ES-I3 (cell line): ENCODE data around the gene PNLIP.

Experiments
- H3K36me3 ChIP-seq: 2 replicates; pipeline ENCODE4 v1.6.1; 2013; ENCODE audit warnings: mild to moderate bottlenecking, low read length, control low read depth, moderate library complexity; ENCODE audit not compliant: insufficient read depth
- H3K4me1 ChIP-seq: 2 replicates; pipeline ENCODE4 v1.6.1; 2013; ENCODE audit warnings: mild to moderate bottlenecking, control low read depth, low read length; ENCODE audit not compliant: insufficient read depth
- H3K9ac ChIP-seq: 2 replicates; pipeline ENCODE4 v1.6.1; 2013; ENCODE audit warnings: low read depth, mild to moderate bottlenecking, low read length, moderate library complexity
- H3K9me3 ChIP-seq: 2 replicates; pipeline ENCODE4 v1.6.1; 2013; ENCODE audit warnings: mild to moderate bottlenecking, low read length, moderate library complexity; ENCODE audit not compliant: control insufficient read depth, insufficient read depth

Gene PNLIP

GRCh38 chr10:116545756-116546155 lies at the start of gene PNLIP:
Gene PNLIP (plus strand): TSS chr10:116545931. CDS start chr10:116546093, 162 bp downstream.
- H3K9me3 ChIP-seq = no peaks in the 10 kb centered on the region
- H3K4me1 ChIP-seq = peaks cover 9% of the 10 kb centered on the region
- no peaks in the 10 kb centered on the region for H3K36me3 ChIP-seq
- H3K9ac ChIP-seq = no peak within 1 kb of the TSS

GRCh38 chr10:116504786-116505185 lies 40.9 kb upstream of the PNLIP start:
- no peaks in the 10 kb centered on the region for H3K36me3 ChIP-seq
- no peaks in the 10 kb centered on the region for H3K9me3 ChIP-seq
- H3K9ac ChIP-seq = no peak overlapping the region
- no peaks in the 10 kb centered on the region for H3K4me1 ChIP-seq

- Histone ChIP-seq H3K9ac (no peak overlapping the region), H3K9me3 (no peaks in the 10 kb centered on the region), H3K36me3 (no peaks in the 10 kb centered on the region), H3K4me1 (no peaks in the 10 kb centered on the region)
Observed at GRCh38 chr10:116510565-116510964, 35.2 kb upstream of the PNLIP start.

GRCh38 chr10:116511365-116511764 lies 34.4 kb upstream of the PNLIP start:
- Histone ChIP-seq H3K9ac (no peak overlapping the region), H3K36me3 (no peaks in the 10 kb centered on the region), H3K9me3 (no peaks in the 10 kb centered on the region), H3K4me1 (no peaks in the 10 kb centered on the region)

GRCh38 chr10:116521424-116522290 lies 24.1 kb upstream of the PNLIP start:
- H3K9ac ChIP-seq = no peak overlapping the region
- H3K36me3 ChIP-seq = no peaks in the 10 kb centered on the region
- no peaks in the 10 kb centered on the region for H3K4me1 ChIP-seq
- no peaks in the 10 kb centered on the region for H3K9me3 ChIP-seq

GRCh38 chr10:116522803-116523381 lies 22.8 kb upstream of the PNLIP start:
- no peaks in the 10 kb centered on the region for H3K9me3 ChIP-seq
- no peaks in the 10 kb centered on the region for H3K4me1 ChIP-seq
- no peak overlapping the region for H3K9ac ChIP-seq

GRCh38 chr10:116524736-116525135 lies 21.0 kb upstream of the PNLIP start:
- Histone ChIP-seq H3K4me1 (no peaks in the 10 kb centered on the region), H3K9me3 (no peaks in the 10 kb centered on the region), H3K36me3 (no peaks in the 10 kb centered on the region), H3K9ac (no peak overlapping the region)

More at GRCh38 chr10:116522803-116523381, 22.8 kb upstream of the PNLIP start:
- H3K36me3 ChIP-seq = no peaks in the 10 kb centered on the region

- no peak overlapping the region for H3K9ac ChIP-seq
- no peaks in the 10 kb centered on the region for H3K9me3 ChIP-seq
- H3K4me1 ChIP-seq = no peaks in the 10 kb centered on the region
- no peaks in the 10 kb centered on the region for H3K36me3 ChIP-seq
Observed at GRCh38 chr10:116526219-116526618, 19.5 kb upstream of the PNLIP start.

GRCh38 chr10:116536810-116537209 lies 8.9 kb upstream of the PNLIP start:
- Histone ChIP-seq H3K4me1 (peaks cover under 1% of the 10 kb centered on the region; the same call in 1 of the 2 replicates), H3K9ac (no peak overlapping the region), H3K9me3 (peaks cover 4% of the 10 kb centered on the region; the same call in 1 of the 2 replicates), H3K36me3 (no peaks in the 10 kb centered on the region)

GRCh38 chr10:116538456-116538855 lies 7.3 kb upstream of the PNLIP start:
- Histone ChIP-seq H3K9ac (no peak overlapping the region), H3K4me1 (peaks cover 9% of the 10 kb centered on the region), H3K36me3 (no peaks in the 10 kb centered on the region), H3K9me3 (peaks cover 4% of the 10 kb centered on the region; the same call in 1 of the 2 replicates)

GRCh38 chr10:116538992-116539391 lies 6.7 kb upstream of the PNLIP start:
- Histone ChIP-seq H3K9ac (no peak overlapping the region), H3K4me1 (peaks cover 9% of the 10 kb centered on the region), H3K9me3 (peaks cover 4% of the 10 kb centered on the region; the same call in 1 of the 2 replicates), H3K36me3 (no peaks in the 10 kb centered on the region)

GRCh38 chr10:116540814-116541213 lies 4.9 kb upstream of the PNLIP start:
- no peak overlapping the region for H3K9ac ChIP-seq
- H3K36me3 ChIP-seq = no peaks in the 10 kb centered on the region
- H3K9me3 ChIP-seq = peaks cover 4% of the 10 kb centered on the region; the same call in 1 of the 2 replicates
- H3K4me1 ChIP-seq = peaks cover 9% of the 10 kb centered on the region

GRCh38 chr10:116542007-116542677 lies 3.6 kb upstream of the PNLIP start:
- Histone ChIP-seq H3K9ac (no peak overlapping the region), H3K9me3 (peaks cover 4% of the 10 kb centered on the region; the same call in 1 of the 2 replicates), H3K4me1 (peaks cover 9% of the 10 kb centered on the region), H3K36me3 (no peaks in the 10 kb centered on the region)

- Histone ChIP-seq H3K9ac (no peak overlapping the region), H3K9me3 (no peaks in the 10 kb centered on the region; the same call in 1 of the 2 replicates), H3K4me1 (peaks cover 9% of the 10 kb centered on the region), H3K36me3 (no peaks in the 10 kb centered on the region)
Observed at GRCh38 chr10:116545122-116545521, 609 bp upstream of the PNLIP start.
